Loucy (cell line): ENCODE measurements around the gene STRN4.

Experiments
- CTCF ChIP-seq: fragments of 200-600 bp; sonication (generic); conservative IDR thresholded peaks from 2 replicates; pipeline ENCODE4 v1.5.1; 2014; ENCODE audit warnings: mild to moderate bottlenecking, antibody characterized with exemption, low read length
- EZH2phosphoT487 ChIP-seq: fragments of 200-600 bp; IDR thresholded peaks from 2 replicates; pipeline ENCODE4 v1.6.1; 2018; ENCODE audit warnings: antibody characterized with exemption, mild to moderate bottlenecking, moderate library complexity, borderline replicate concordance

DNA sequence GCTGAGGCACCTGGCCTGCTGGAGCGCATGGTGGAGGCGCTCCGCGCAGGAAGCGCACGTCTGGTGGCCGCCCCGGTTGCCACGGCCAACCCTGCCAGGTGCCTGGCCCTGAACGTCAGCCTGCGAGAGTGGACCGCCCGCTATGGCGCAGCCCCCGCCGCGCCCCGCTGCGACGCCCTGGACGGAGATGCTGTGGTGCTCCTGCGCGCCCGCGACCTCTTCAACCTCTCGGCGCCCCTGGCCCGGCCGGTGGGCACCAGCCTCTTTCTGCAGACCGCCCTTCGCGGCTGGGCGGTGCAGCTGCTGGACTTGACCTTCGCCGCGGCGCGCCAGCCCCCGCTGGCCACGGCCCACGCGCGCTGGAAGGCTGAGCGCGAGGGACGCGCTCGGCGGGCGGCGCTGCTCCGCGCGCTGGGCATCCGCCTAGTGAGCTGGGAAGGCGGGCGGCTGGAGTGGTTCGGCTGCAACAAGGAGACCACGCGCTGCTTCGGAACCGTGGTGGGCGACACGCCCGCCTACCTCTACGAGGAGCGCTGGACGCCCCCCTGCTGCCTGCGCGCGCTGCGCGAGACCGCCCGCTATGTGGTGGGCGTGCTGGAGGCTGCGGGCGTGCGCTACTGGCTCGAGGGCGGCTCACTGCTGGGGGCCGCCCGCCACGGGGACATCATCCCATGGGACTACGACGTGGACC lies 9.7 kb upstream of the STRN4 start:
- TF ChIP-seq CTCF = no peak
- no peak for TF ChIP-seq EZH2phosphoT487
